GM12878 (cell line): Measurements from ENCODE around the gene PITRM1. TPM values are rescaled to one million over a fixed set of nuclear protein-coding genes. Genes with fewer than 3 reads are reported as not detected.

Experiments
- ATAC-seq: fragments of 200-7000 bp; cut with Tn5 transposase; 3 replicates; pipeline ENCODE4 v1.9.1; 2020; ENCODE audit warnings: mild to moderate bottlenecking, moderate library complexity
- BruUV-seq: library from RNA; stranded (reverse); fragments of 400-500 nt; replicated peaks from 2 replicates; lab custom pipeline; 2021; lab: Mats Ljungman, UMichigan
- CTCF ChIA-PET: fragments of 300-600 bp; sonication (Branson Sonifier 250); formaldehyde crosslinking; extraction: SDS; loops from one replicate; lab custom pipeline; 2021; ENCODE audit warnings: inconsistent platforms; lab: Yijun Ruan, JAX
- POLR2A ChIA-PET: fragments of 350-600 bp; formaldehyde crosslinking; extraction: SDS; loops from one replicate; lab custom pipeline; 2021; ENCODE audit warnings: inconsistent platforms; lab: Charles Lee
- RAD21 ChIA-PET: fragments of 300-600 bp; sonication (Branson Sonifier 250); formaldehyde crosslinking; loops from one replicate; lab custom pipeline; 2023; ENCODE audit warnings: antibody characterized with exemption; ENCODE audit not compliant: unreplicated experiment; lab: Charles Lee
- SMC1A ChIA-PET: fragments of 300-600 bp; sonication (Branson Sonifier 250); formaldehyde crosslinking; loops from one replicate; lab custom pipeline; 2023; ENCODE audit not compliant: unreplicated experiment, uncharacterized antibody; lab: Charles Lee
- DNase-seq: peaks from one replicate; pipeline ENCODE4 v3.0.0-alpha.2; 2011; ENCODE audit warnings: low read depth, low spot score
- FAIRE-seq: peaks from 3 replicates; lab custom pipeline; 2011; peaks lifted over from hg19 to GRCh38; lab: Jason Lieb, UNC
- H2AFZ ChIP-seq: 2 replicates; pipeline ENCODE4 v1.6.0; 2011; ENCODE audit warnings: low read depth, low read length, control low read depth; ENCODE audit not compliant: control insufficient read depth
- H3K27ac ChIP-seq: 2 replicates; pipeline ENCODE4 v1.5.1; 2011; ENCODE audit warnings: control low read depth; ENCODE audit not compliant: control insufficient read depth, insufficient read depth
- H3K27me3 ChIP-seq, 2 experiments: replicated peaks in 1 of 2; 2 replicates each; pipeline versions ENCODE4 v1.6.0 to v1.6.1; 2011; ENCODE audit warnings: low read length in 1 of 2; ENCODE audit not compliant: control insufficient read depth in 2 of 2, insufficient read depth in 2 of 2
- H3K36me3 ChIP-seq, 2 experiments: 2 replicates each; pipeline ENCODE4 v1.5.1; 2011; ENCODE audit warnings: low read length in 1 of 2; ENCODE audit not compliant: control insufficient read depth in 2 of 2, insufficient read depth in 2 of 2
- H3K4me1 ChIP-seq: 2 replicates; pipeline ENCODE4 v1.6.1; 2011; ENCODE audit warnings: mild to moderate bottlenecking, low read length, moderate library complexity, mixed read lengths; ENCODE audit not compliant: control insufficient read depth, insufficient read depth
- H3K4me2 ChIP-seq: 2 replicates; pipeline ENCODE4 v1.6.0; 2011; ENCODE audit warnings: control low read depth; ENCODE audit not compliant: control insufficient read depth, insufficient read depth
- H3K4me3 ChIP-seq: fragments of 200-600 bp; sonication (generic); 2 replicates; pipeline ENCODE4 v1.5.1; 2016
- H3K79me2 ChIP-seq: 2 replicates; pipeline ENCODE4 v1.6.0; 2011; ENCODE audit warnings: low read length; ENCODE audit not compliant: control insufficient read depth, insufficient read depth
- H3K9ac ChIP-seq: 2 replicates; pipeline ENCODE4 v1.8.0; 2011; ENCODE audit warnings: low read length, control low read depth, mixed read lengths; ENCODE audit not compliant: control insufficient read depth, insufficient read depth
- H3K9me3 ChIP-seq: replicated peaks from 3 replicates; pipeline ENCODE4 v1.5.1; 2011; ENCODE audit warnings: mild to moderate bottlenecking, low read length; ENCODE audit not compliant: control insufficient read depth, insufficient read depth
- H4K20me1 ChIP-seq: 2 replicates; pipeline ENCODE4 v1.6.0; 2011; ENCODE audit not compliant: control insufficient read depth, insufficient read depth
- CBFB ChIP-seq: IDR thresholded peaks from 2 replicates; pipeline ENCODE4 v1.6.1; 2016; ENCODE audit warnings: antibody characterized with exemption, low read depth
- CHD2 ChIP-seq: IDR thresholded peaks from 2 replicates; pipeline ENCODE4 v1.6.1; 2011; ENCODE audit warnings: low read depth, low read length, improper control_type of control experiment, borderline replicate concordance
- CUX1 ChIP-seq: IDR thresholded peaks from 2 replicates; pipeline ENCODE4 v1.6.1; 2012; ENCODE audit warnings: improper control_type of control experiment, low read depth, low read length; ENCODE audit not compliant: insufficient replicate concordance
- KDM1A ChIP-seq: fragments of 200-600 bp; sonication (generic); IDR thresholded peaks from 2 replicates; pipeline ENCODE4 v1.6.1; 2016; ENCODE audit warnings: borderline replicate concordance
- NRF1 ChIP-seq: conservative IDR thresholded peaks from 2 replicates; pipeline ENCODE4 v1.6.1; 2011; ENCODE audit warnings: mild to moderate bottlenecking, low read depth, low read length, improper control_type of control experiment
- PAX5 ChIP-seq: IDR thresholded peaks from 2 replicates; pipeline ENCODE4 v1.6.1; 2011; ENCODE audit warnings: low read depth, low read length, borderline replicate concordance
- POLR2A ChIP-seq: IDR thresholded peaks from 2 replicates; pipeline ENCODE4 v1.6.1; 2011; ENCODE audit warnings: low read depth, mild to moderate bottlenecking, low read length
- RUNX3 ChIP-seq: IDR thresholded peaks from 2 replicates; pipeline ENCODE4 v1.6.1; 2012; ENCODE audit warnings: low read length, inconsistent platforms
- SMC3 ChIP-seq: IDR thresholded peaks from 2 replicates; pipeline ENCODE4 v1.6.1; 2011; ENCODE audit warnings: low read length, improper control_type of control experiment, borderline replicate concordance
- WGBS: methylation state at CpG from one replicate; pipeline ENCODE4 v1.1.6; 2016; ENCODE audit warnings: low lambda C conversion rate; ENCODE audit not compliant: insufficient replicate concordance, insufficient coverage; ENCODE audit errors: missing lambda C conversion rate; 5-methylcytosine and 5-hydroxymethylcytosine counted together
- in situ Hi-C: fragments of 300-500 bp; cut with MboI; formaldehyde crosslinking; loops from 9 replicates; pipeline ENCODE4 v1.14.3; 2018; ENCODE audit warnings: mixed read lengths
- intact Hi-C: fragments of 100-400 bp; cut with micrococcal nuclease; formaldehyde crosslinking; loops from one replicate; pipeline ENCODE4 v1.14.2; 2022; ENCODE audit not compliant: unreplicated experiment
- polyA plus RNA-seq, 11 experiments: library from polyadenylated mRNA; depleted of rRNA in 4 of 11; unstranded in 6 of 11; stranded (reverse) in 5 of 11; fragments of >200 nt; fragmentation: Nextera tagmentation in 4 of 11; fragmentation: Illumina TruSeq in 1 of 11; extraction: Ambion mirVana in 4 of 11; extraction: Trizol in 1 of 11; gene quantifications; 1 replicate in 1 of 11; 2 replicates in 10 of 11; pipeline versions ENCODE4 v1.2.1 to v1.2.3, GENCODE V29; 2011 to 2016; ENCODE audit warnings: inconsistent platforms in 2 of 11, missing spikeins in 2 of 11, low read depth in 1 of 11
- total RNA-seq, 4 experiments: library from RNA; depleted of rRNA in 3 of 4; stranded (reverse); fragments of >200 nt in 3 of 4; fragmentation: Illumina TruSeq in 1 of 4; extraction: Trizol in 1 of 4; gene quantifications; 2 replicates each; pipeline versions ENCODE4 v1.2.1 to v1.2.3, GENCODE V29; 2013 to 2021

PITRM1 gene
- total and polyA plus RNA-seq, 10 of the 15 experiments (the other 5 are each of a cell fraction or from before 2014, with no cell fraction given): 15.5 to 53.0 (median 45.0) TPM

GRCh38 chr10:3150366-3150765 is 22.2 kb downstream of the PITRM1 start:
- in situ Hi-C loops (no loop called here), intact Hi-C loops (no loop called here)
- DNase-seq (no peak), FAIRE-seq (no peak), ATAC-seq (no peak)
- H4K20me1 ChIP-seq: no peaks in the 10 kb centered on the region
- no peaks in the 10 kb centered on the region for H3K9me3 ChIP-seq
- RAD21 ChIA-PET: no interaction called here
- TF ChIP-seq NRF1 (no peak), KDM1A (no peak), POLR2A (no peak), CBFB (no peak), CHD2 (no peak), SMC3 (no peak), RUNX3 (no peak), PAX5 (no peak), CUX1 (no peak)
- SMC1A ChIA-PET: no interaction called here
- CTCF ChIA-PET: no interaction called here
- WGBS: 84% methylated on average over 12 of the region's 13 CpGs
- peaks cover 14 to 19% of the 10 kb centered on the region in 2 experiments for H3K36me3 ChIP-seq
- H3K27ac ChIP-seq: no peak overlapping the region
- H2AFZ ChIP-seq: no peak overlapping the region
- H3K4me1 ChIP-seq: no peaks in the 10 kb centered on the region
- no peaks in the 10 kb centered on the region for H3K79me2 ChIP-seq
- no TSS peak for BruUV-seq
- POLR2A ChIA-PET: no interaction called here
- H3K9ac ChIP-seq: no peak overlapping the region
- no peak overlapping the region for H3K4me3 ChIP-seq
- H3K4me2 ChIP-seq: no peak overlapping the region
- H3K27me3 ChIP-seq: no peaks in the 10 kb centered on the region
